Stimulated activated naive B cell treated with anti-CD40 and anti-IgM and Interleukin-4, amounts not matched to agents 10 μg/mL and 1 μg/mL and 100 μg/mL, for 72 hours (primary cell): ENCODE results near the gene SMIM1.

Source experiments
- ATAC-seq, 2 donors: fragments of 150-1000 bp; cut with Tn5 transposase; replicated peaks; 2 replicates each; pipeline ENCODE4 v1.10.0; 2021; ENCODE audit warnings: moderate library complexity in 1 of 2
- DNase-seq: peaks from one replicate; pipeline ENCODE4 v3.0.0; 2021
- H3K27ac Mint-ChIP-seq: one replicate; pipeline ENCODE4 v1.8.0; 2022; ENCODE audit warnings: mild to moderate bottlenecking, mixed read lengths
- H3K27me3 Mint-ChIP-seq, 2 donors: one replicate each; pipeline ENCODE4 v1.8.0; 2022; ENCODE audit warnings: mixed read lengths in 2 of 2
- H3K36me3 Mint-ChIP-seq, 2 donors: one replicate each; pipeline ENCODE4 v1.8.0; 2022; ENCODE audit warnings: mixed read lengths in 2 of 2, mild to moderate bottlenecking in 1 of 2
- H3K4me1 Mint-ChIP-seq, 2 donors: one replicate each; pipeline ENCODE4 v1.8.0; 2022; ENCODE audit warnings: mixed read lengths in 2 of 2, mild to moderate bottlenecking in 1 of 2
- H3K4me3 Mint-ChIP-seq, 2 donors: one replicate each; pipeline ENCODE4 v1.8.0; 2022; ENCODE audit warnings: mild to moderate bottlenecking in 2 of 2, mixed read lengths in 2 of 2, moderate library complexity in 1 of 2
- H3K9me3 Mint-ChIP-seq, 2 donors: one replicate each; pipeline ENCODE4 v1.8.0; 2022; ENCODE audit warnings: mixed read lengths in 2 of 2, mild to moderate bottlenecking in 1 of 2

The SMIM1 gene

GRCh38 chr1:3816331-3817137, 44.0 kb downstream of the SMIM1 start:
- no peak for ATAC-seq
- peaks cover 37 to 62% of the 10 kb centered on the region in 2 donors for H3K36me3 Mint-ChIP-seq
- no peak overlapping the region for H3K27ac Mint-ChIP-seq

GRCh38 chr1:3817138-3817740, 44.7 kb downstream of the SMIM1 start:
- DNase-seq = no peak
- Mint-ChIP-seq H3K36me3 (peaks cover 43 to 69% of the 10 kb centered on the region in 2 donors), H3K27me3 (no peaks in the 10 kb centered on the region), H3K9me3 (no peaks in the 10 kb centered on the region), H3K4me3 (no peak overlapping the region), H3K4me1 (peaks cover 4 to 8% of the 10 kb centered on the region in 2 donors), H3K27ac (no peak overlapping the region)
- no peak for ATAC-seq

More at GRCh38 chr1:3816331-3817137, 44.0 kb downstream of the SMIM1 start:
- peaks cover 5 to 12% of the 10 kb centered on the region in 2 donors for H3K4me1 Mint-ChIP-seq
- DNase-seq = no peak
- H3K9me3 Mint-ChIP-seq = no peaks in the 10 kb centered on the region
- H3K27me3 Mint-ChIP-seq = no peaks in the 10 kb centered on the region
- H3K4me3 Mint-ChIP-seq = no peak overlapping the region

GRCh38 chr1:3817821-3818597, 45.5 kb downstream of the SMIM1 start:
- Mint-ChIP-seq H3K4me1 (peaks cover 4 to 8% of the 10 kb centered on the region in 2 donors), H3K4me3 (no peak overlapping the region), H3K27me3 (no peaks in the 10 kb centered on the region), H3K27ac (no peak overlapping the region), H3K36me3 (peaks cover 48 to 70% of the 10 kb centered on the region in 2 donors), H3K9me3 (no peaks in the 10 kb centered on the region)
- no peak for ATAC-seq
- no peak for DNase-seq

- H3K9me3 Mint-ChIP-seq = no peaks in the 10 kb centered on the region
- DNase-seq (no peak), ATAC-seq (no peak)
- no peak overlapping the region for H3K27ac Mint-ChIP-seq
- H3K4me1 Mint-ChIP-seq = peaks cover 4 to 8% of the 10 kb centered on the region in 2 donors
- H3K4me3 Mint-ChIP-seq = no peak overlapping the region
- no peaks in the 10 kb centered on the region for H3K27me3 Mint-ChIP-seq
- peaks cover 54 to 77% of the 10 kb centered on the region in 2 donors for H3K36me3 Mint-ChIP-seq
Measured at GRCh38 chr1:3819771-3820200, 47.2 kb downstream of the SMIM1 start.

GRCh38 chr1:3820316-3820715, 47.8 kb downstream of the SMIM1 start:
- H3K4me3 Mint-ChIP-seq = no peak overlapping the region
- no peak for DNase-seq
- H3K27ac Mint-ChIP-seq = no peak overlapping the region
- ATAC-seq = no peak
- H3K27me3 Mint-ChIP-seq = no peaks in the 10 kb centered on the region
- H3K36me3 Mint-ChIP-seq = peaks cover 50 to 73% of the 10 kb centered on the region in 2 donors
- peaks cover 4 to 8% of the 10 kb centered on the region in 2 donors for H3K4me1 Mint-ChIP-seq
- no peaks in the 10 kb centered on the region for H3K9me3 Mint-ChIP-seq

- no peak for DNase-seq
- Mint-ChIP-seq H3K36me3 (peaks cover 51 to 72% of the 10 kb centered on the region in 2 donors), H3K4me1 (peaks cover 4 to 8% of the 10 kb centered on the region in 2 donors), H3K27me3 (no peaks in the 10 kb centered on the region), H3K4me3 (no peak overlapping the region), H3K9me3 (no peaks in the 10 kb centered on the region), H3K27ac (no peak overlapping the region)
- no peak for ATAC-seq
Measured at GRCh38 chr1:3821004-3821403, 48.5 kb downstream of the SMIM1 start.

- H3K4me1 Mint-ChIP-seq = peaks cover 4 to 8% of the 10 kb centered on the region in 2 donors
- no peaks in the 10 kb centered on the region for H3K9me3 Mint-ChIP-seq
- peaks cover 50 to 71% of the 10 kb centered on the region in 2 donors for H3K36me3 Mint-ChIP-seq
- no peak overlapping the region for H3K4me3 Mint-ChIP-seq
- H3K27ac Mint-ChIP-seq = no peak overlapping the region
- H3K27me3 Mint-ChIP-seq = no peaks in the 10 kb centered on the region
- ATAC-seq (no peak), DNase-seq (no peak)
Measured at GRCh38 chr1:3821447-3821846, 48.9 kb downstream of the SMIM1 start.

- H3K27me3 Mint-ChIP-seq = no peaks in the 10 kb centered on the region
- H3K36me3 Mint-ChIP-seq = peaks cover 47 to 71% of the 10 kb centered on the region in 2 donors
- no peak overlapping the region for H3K4me3 Mint-ChIP-seq
- peak overlapping the region; percentile 48 for H3K27ac Mint-ChIP-seq
- H3K9me3 Mint-ChIP-seq = no peaks in the 10 kb centered on the region
- no peak for DNase-seq
- no peak for ATAC-seq
- H3K4me1 Mint-ChIP-seq = peaks cover 4 to 8% of the 10 kb centered on the region in 2 donors
Measured at GRCh38 chr1:3821908-3822307, 49.4 kb downstream of the SMIM1 start.

- Mint-ChIP-seq H3K4me1 (peaks cover 4 to 8% of the 10 kb centered on the region in 2 donors), H3K36me3 (peaks cover 45 to 67% of the 10 kb centered on the region in 2 donors), H3K9me3 (no peaks in the 10 kb centered on the region), H3K27ac (peak overlapping the region; percentile 48), H3K27me3 (no peaks in the 10 kb centered on the region), H3K4me3 (no peak overlapping the region)
- no peak for ATAC-seq
- DNase-seq = no peak
Measured at GRCh38 chr1:3822421-3822820, 49.9 kb downstream of the SMIM1 start.

- H3K36me3 Mint-ChIP-seq = peaks cover 52 to 68% of the 10 kb centered on the region in 2 donors
- no peak overlapping the region for H3K27ac Mint-ChIP-seq
- DNase-seq (no peak), ATAC-seq (no peak)
- H3K4me1 Mint-ChIP-seq = peaks cover 0 to 3% of the 10 kb centered on the region in 2 donors
- no peak overlapping the region for H3K4me3 Mint-ChIP-seq
- no peaks in the 10 kb centered on the region for H3K27me3 Mint-ChIP-seq
- H3K9me3 Mint-ChIP-seq = no peaks in the 10 kb centered on the region
Measured at GRCh38 chr1:3824650-3825049, 52.1 kb downstream of the SMIM1 start.

- ATAC-seq = no peak
- DNase-seq = no peak
- Mint-ChIP-seq H3K27ac (no peak overlapping the region), H3K4me3 (no peak overlapping the region), H3K36me3 (peaks cover 46 to 66% of the 10 kb centered on the region in 2 donors), H3K9me3 (no peaks in the 10 kb centered on the region), H3K4me1 (no peaks in the 10 kb centered on the region), H3K27me3 (no peaks in the 10 kb centered on the region)
Measured at GRCh38 chr1:3825356-3825755, 52.8 kb downstream of the SMIM1 start.
